ENCODE results near the gene CHMP1A. TPM values are rescaled to one million over a fixed set of nuclear protein-coding genes. Genes with fewer than 3 reads are reported as not detected.
A peak's percentile ranks its signal among the peaks of the same experiment; 100 is the strongest.

The CHMP1A gene
- total and polyA plus RNA-seq, 2 of the 8 experiments (the other 6 are each of a cell fraction or from before 2014, with no cell fraction given) = 64.4 to 75.8 TPM

DNA sequence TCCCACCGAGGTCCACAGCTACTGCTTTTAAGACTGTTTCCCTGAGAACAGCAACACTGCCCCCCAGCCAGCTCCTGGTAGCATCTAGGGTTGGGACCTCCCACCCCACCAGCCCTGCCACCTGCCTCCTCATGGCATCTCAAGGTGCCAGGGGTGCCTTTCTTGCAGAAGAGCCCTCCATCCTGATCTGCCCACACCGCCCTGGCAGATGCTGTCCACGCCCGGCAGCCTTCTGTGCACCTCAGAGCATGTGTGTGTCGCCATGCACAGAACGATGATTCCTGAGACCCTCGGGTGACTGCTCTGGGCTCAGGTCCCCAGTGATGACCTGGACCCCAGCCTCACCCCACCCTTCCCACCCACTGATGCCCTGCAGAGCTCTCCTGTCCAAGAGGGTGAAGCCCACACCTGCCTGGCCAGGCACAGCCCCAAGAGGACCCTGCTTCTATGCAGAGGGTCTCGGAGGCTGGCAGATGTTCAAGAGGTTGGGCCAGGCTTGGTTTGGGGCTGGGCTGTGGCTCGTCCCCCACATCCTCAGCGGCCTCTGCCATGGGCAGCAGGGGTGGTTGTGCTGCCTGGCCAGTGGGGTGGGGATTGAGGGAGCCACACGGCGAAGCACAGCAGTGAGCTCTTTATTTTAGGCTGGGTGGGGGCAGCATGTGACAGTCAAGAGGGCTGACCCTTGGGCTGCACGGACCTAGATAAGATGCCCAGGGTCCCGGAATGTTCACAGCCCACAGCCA, 49.2 kb upstream of the CHMP1A start:
- Histone ChIP-seq H3K4me2 (ENCODE audit: insufficient read depth in 1 of 2, low read depth in 2 of 2, low read length in 2 of 2) (peak overlapping the region in 1 of 2 experiments; percentile 46; a peak in 2 of 4 replicates), H3K56ac (replicated peaks; ENCODE audit: insufficient read length, low read depth, low read length) (no peak overlapping the region), H2BK20ac (ENCODE audit: low read length) (no peak overlapping the region), H3K23ac (ENCODE audit: insufficient read length) (no peak overlapping the region), H2BK120ac (replicated peaks; ENCODE audit: low read depth, low read length) (no peak overlapping the region), H3K36me3 (ENCODE audit: control insufficient read depth in 2 of 4, insufficient read depth in 4 of 4, low read length in 3 of 4) (no peaks in the 10 kb centered on the region), H4K5ac (ENCODE audit: insufficient read length, low read depth, low read length) (no peak overlapping the region), H3K9ac (replicated peaks in 1 of 4; ENCODE audit: extremely low read depth in 1 of 4, low read depth in 3 of 4, low read length in 3 of 4) (no peak overlapping the region), H3K23me2 (ENCODE audit: low read depth, low read length) (peaks cover 1% of the 10 kb centered on the region; the same call in 1 of the 2 replicates), H3K79me1 (ENCODE audit: low read depth, low read length) (no peaks in the 10 kb centered on the region), H4K20me1 (replicated peaks in 1 of 2; ENCODE audit: control insufficient read depth in 1 of 2, insufficient read depth in 2 of 2, low read length in 2 of 2) (peaks cover 0 to 5% of the 10 kb centered on the region in 2 experiments), H2AFZ (ENCODE audit: low read length) (no peak overlapping the region), H3K4me1 (replicated peaks in 1 of 4; ENCODE audit: control insufficient read depth in 3 of 4, insufficient read depth in 4 of 4, low read length in 3 of 4) (peaks cover 0 to 18% (median 11%) of the 10 kb centered on the region in 4 experiments; a peak in 6 of 7 replicates), H3K4ac (replicated peaks; ENCODE audit: insufficient read length, low read depth, low read length) (no peak overlapping the region), H3K4me3 (ENCODE audit: extremely low read depth in 1 of 4, insufficient read depth in 2 of 4, low read depth in 3 of 4, low read length in 4 of 4) (peak overlapping the region in 1 of 4 experiments; percentile 22; a peak in 2 of 8 replicates), H3K14ac (ENCODE audit: insufficient read length) (no peak overlapping the region), H3K27me3 (replicated peaks in 1 of 4; ENCODE audit: control insufficient read depth in 3 of 4, extremely low read depth in 1 of 4, insufficient read depth in 3 of 4, low read length in 3 of 4) (peaks cover 0 to 9% (median 2%) of the 10 kb centered on the region in 4 experiments; a peak in 3 of 7 replicates), H2BK12ac (ENCODE audit: low read depth, low read length) (no peak overlapping the region; the same call in 1 of the 2 replicates), H4K91ac (replicated peaks; ENCODE audit: insufficient read length, low read length) (no peak overlapping the region), H3K27ac (ENCODE audit: low read depth, low read length) (no peak overlapping the region), H3K79me2 (ENCODE audit: control insufficient read depth in 1 of 2, insufficient read depth in 2 of 2, low read length in 2 of 2) (no peaks in the 10 kb centered on the region), H4K8ac (ENCODE audit: extremely low read depth, insufficient read depth, low read length) (peak overlapping the region; percentile 93), H2AK5ac (ENCODE audit: low read depth, low read length) (no peak overlapping the region), H3K9me3 (ENCODE audit: insufficient read depth in 2 of 2, low read depth in 1 of 2, low read length in 1 of 2) (no peaks in the 10 kb centered on the region), H3K18ac (ENCODE audit: extremely low read depth, low read length) (no peak overlapping the region), H2BK5ac (ENCODE audit: low read depth, low read length) (no peak overlapping the region), H2BK15ac (ENCODE audit: low read length) (no peak overlapping the region; the same call in 1 of the 2 replicates)
- TF ChIP-seq KDM5A (IDR thresholded peaks at IDR 0.05; ENCODE audit: low read length) (no peak), BACH1 (IDR thresholded peaks at IDR 0.05; ENCODE audit: low read length) (no peak)
- CTCF ChIA-PET (ENCODE audit: partially characterized antibody) = interaction anchor here (0.6 to 7.2 kb wide), 42 partner anchors 8 to 906 kb away, joined by 3 to 69 read pairs (median 4); partner anchors contain the start of genes FANCA and VPS9D1
- POLR2A ChIA-PET (ENCODE audit: partially characterized antibody) = interaction anchor here (0.6 to 16.7 kb wide), 9 partner anchors 10 to 217 kb away, joined by 3 to 193 read pairs (median 4); partner anchors contain the start of genes TCF25, TUBB3 and VPS9D1
- 95% methylated on average over 14 of the region's 14 CpGs; no CpG with 5 or more reads in 1 of the 2 experiments for WGBS, 2 experiments (ENCODE audit: extremely low coverage in 1 of 2, insufficient coverage in 1 of 2, insufficient read length in 1 of 2, insufficient replicate concordance in 2 of 2, low coverage in 1 of 2, low lambda C conversion rate in 2 of 2, missing lambda C conversion rate in 1 of 2)
- DNase-seq (ENCODE audit: low read depth in 1 of 2, low spot score in 2 of 2) (no peak), FAIRE-seq (no peak)

All from H1 (cell line).